CD4-positive, alpha-beta memory T cell (primary cell): ENCODE results near the gene OARD1. TPM values are rescaled to one million over a fixed set of nuclear protein-coding genes. Genes with fewer than 3 reads are reported as not detected.
A peak's percentile ranks its signal among the peaks of the same experiment; 100 is the strongest.

ENCODE experiments used
- CTCF ChIA-PET: fragments of 350-600 bp; sonication (Branson Sonifier 250); formaldehyde crosslinking; loops from one replicate; lab custom pipeline; 2021; ENCODE audit warnings: inconsistent platforms; ENCODE audit not compliant: partially characterized antibody; lab: Charles Lee
- POLR2A ChIA-PET: fragments of 350-600 bp; sonication (Branson Sonifier 250); formaldehyde crosslinking; loops from one replicate; lab custom pipeline; 2021; ENCODE audit not compliant: partially characterized antibody; lab: Charles Lee
- DNase-seq, 5 donors: peaks; one replicate each; pipeline versions ENCODE4 v3.0.0 to v3.0.0-alpha.2; 2020 to 2022; ENCODE audit warnings: mixed read lengths in 1 of 5
- H3K27ac ChIP-seq: one replicate; pipeline ENCODE4 v1.7.0; 2013; ENCODE audit warnings: low read depth, low read length
- H3K27me3 ChIP-seq: 2 replicates; pipeline ENCODE4 v1.7.0; 2013; ENCODE audit warnings: mild to moderate bottlenecking, low read length, moderate library complexity; ENCODE audit not compliant: insufficient read depth
- H3K36me3 ChIP-seq: 2 replicates; pipeline ENCODE4 v1.7.0; 2013; ENCODE audit warnings: mild to moderate bottlenecking, low read length, moderate library complexity; ENCODE audit not compliant: insufficient read depth
- H3K4me1 ChIP-seq: 2 replicates; pipeline ENCODE4 v1.7.0; 2013; ENCODE audit warnings: mild to moderate bottlenecking, low read length, moderate library complexity; ENCODE audit not compliant: insufficient read depth
- H3K4me3 ChIP-seq, 2 donors: one replicate each; pipeline ENCODE4 v1.7.0; 2013; ENCODE audit warnings: low read length in 2 of 2, mild to moderate bottlenecking in 1 of 2
- H3K9me3 ChIP-seq, 2 donors: one replicate each; pipeline ENCODE4 v1.7.0; 2013; ENCODE audit warnings: low read length in 2 of 2, control low read depth in 1 of 2; ENCODE audit not compliant: control insufficient read depth in 1 of 2
- H3K27ac Mint-ChIP-seq, 7 donors: one replicate each; pipeline ENCODE4 v1.8.0; 2020 to 2021; ENCODE audit warnings: mixed read lengths in 7 of 7, mild to moderate bottlenecking in 6 of 7, inconsistent platforms in 3 of 7, moderate library complexity in 3 of 7
- H3K27me3 Mint-ChIP-seq, 2 donors: one replicate each; pipeline ENCODE4 v1.8.0; 2020 to 2021; ENCODE audit warnings: mixed read lengths in 2 of 2
- H3K36me3 Mint-ChIP-seq, 2 donors: one replicate each; pipeline ENCODE4 v1.8.0; 2020 to 2021; ENCODE audit warnings: mixed read lengths in 2 of 2, inconsistent platforms in 1 of 2, mild to moderate bottlenecking in 1 of 2
- H3K4me1 Mint-ChIP-seq, 4 donors: one replicate each; pipeline ENCODE4 v1.8.0; 2020 to 2021; ENCODE audit warnings: mixed read lengths in 4 of 4, mild to moderate bottlenecking in 1 of 4
- H3K4me3 Mint-ChIP-seq, 8 donors: one replicate each; pipeline ENCODE4 v1.8.0; 2020 to 2021; ENCODE audit warnings: mixed read lengths in 8 of 8, mild to moderate bottlenecking in 7 of 8, moderate library complexity in 6 of 8, inconsistent platforms in 3 of 8
- H3K9me3 Mint-ChIP-seq, 8 donors: one replicate each; pipeline ENCODE4 v1.8.0; 2020 to 2021; ENCODE audit warnings: mixed read lengths in 8 of 8, mild to moderate bottlenecking in 5 of 8, inconsistent platforms in 3 of 8, moderate library complexity in 1 of 8
- intact Hi-C: fragments of 100-400 bp; cut with micrococcal nuclease; formaldehyde crosslinking; loops from one replicate; pipeline ENCODE4 v1.15.1; 2023
- polyA plus RNA-seq, 2 donors: library from polyadenylated mRNA; unstranded; fragments of 300-500 nt; fragmentation: Illumina TruSeq; gene quantifications; one replicate each; pipeline ENCODE4 v1.2.3, GENCODE V29; 2021
- total RNA-seq, 2 experiments: library from RNA; stranded (reverse); gene quantifications; one replicate each; pipeline ENCODE4 v1.2.3, GENCODE V29; 2021

Gene OARD1
- total and polyA plus RNA-seq, 4 experiments from 2014 or later: 41.0 to 56.7 (median 54.0) TPM

GRCh38 chr6:41032830-41033229 is 39.3 kb downstream of the OARD1 start:
- Histone ChIP-seq H3K36me3 (no peaks in the 10 kb centered on the region), H3K4me1 (peaks cover 15% of the 10 kb centered on the region), H3K4me3 (no peak overlapping the region), H3K9me3 (no peaks in the 10 kb centered on the region), H3K27ac (no peak overlapping the region), H3K27me3 (no peaks in the 10 kb centered on the region)
- ChIA-PET CTCF (no interaction called here), POLR2A (no interaction called here)
- H3K9me3 Mint-ChIP-seq: no peaks in the 10 kb centered on the region
- H3K27me3 Mint-ChIP-seq: no peaks in the 10 kb centered on the region
- H3K36me3 Mint-ChIP-seq: peaks cover 0 to 2% of the 10 kb centered on the region in 2 donors
- peaks cover 10 to 13% (median 11%) of the 10 kb centered on the region in 4 donors for H3K4me1 Mint-ChIP-seq
- peak overlapping the region in 1 of 7 donors; percentile 37 for H3K27ac Mint-ChIP-seq
- DNase-seq: no peak
- no peak overlapping the region for H3K4me3 Mint-ChIP-seq
- intact Hi-C loops: no loop called here

GRCh38 chr6:41028561-41029412 is 43.4 kb downstream of the OARD1 start:
- ChIA-PET POLR2A (interaction anchor here (0.7 to 2.2 kb wide), 8 partner anchors 8 to 83 kb away, joined by 3 to 24 read pairs (median 5); partner anchors contain the start of genes NFYA, OARD1 and TSPO2), CTCF (interaction anchor here (0.6 to 6.5 kb wide), 26 partner anchors 8 to 292 kb away, joined by 3 to 88 read pairs (median 8); partner anchors contain the start of genes NFYA, OARD1, TSPO2 and UNC5CL)
- Histone ChIP-seq H3K9me3 (no peaks in the 10 kb centered on the region), H3K36me3 (no peaks in the 10 kb centered on the region), H3K27me3 (no peaks in the 10 kb centered on the region), H3K4me3 (peak overlapping the region; percentile 63 to 82), H3K27ac (peak overlapping the region; percentile 45), H3K4me1 (peaks cover 25% of the 10 kb centered on the region)
- no peaks in the 10 kb centered on the region for H3K27me3 Mint-ChIP-seq
- no peaks in the 10 kb centered on the region for H3K9me3 Mint-ChIP-seq
- H3K4me1 Mint-ChIP-seq: peaks cover 19 to 22% (median 20%) of the 10 kb centered on the region in 4 donors
- peak overlapping the region; percentile 70 to 91 (median 84) for H3K4me3 Mint-ChIP-seq
- DNase-seq: peak in 1 of 5 donors; percentile 9
- intact Hi-C loops: loop anchor here (1.0 to 2.0 kb wide), 3 partner anchors 22 to 1682 kb away; partner anchors contain the start of genes NFYA and OARD1
- peaks cover 0 to 2% of the 10 kb centered on the region in 2 donors for H3K36me3 Mint-ChIP-seq
- H3K27ac Mint-ChIP-seq: peak overlapping the region; percentile 35 to 90 (median 68)

- Histone ChIP-seq H3K27me3 (no peaks in the 10 kb centered on the region), H3K9me3 (no peaks in the 10 kb centered on the region), H3K4me1 (peaks cover 25% of the 10 kb centered on the region), H3K27ac (peak overlapping the region; percentile 45), H3K4me3 (peak overlapping the region; percentile 63 to 82), H3K36me3 (no peaks in the 10 kb centered on the region)
- CTCF ChIA-PET: interaction anchor here (0.6 to 6.5 kb wide), 28 partner anchors 9 to 293 kb away, joined by 3 to 88 read pairs (median 6); partner anchors contain the start of genes NFYA, OARD1, TSPO2 and UNC5CL
- POLR2A ChIA-PET: interaction anchor here (0.7 to 2.2 kb wide), 10 partner anchors 9 to 84 kb away, joined by 3 to 24 read pairs (median 5); partner anchors contain the start of genes NFYA, OARD1 and TSPO2
- Mint-ChIP-seq H3K4me1 (peaks cover 19 to 22% (median 20%) of the 10 kb centered on the region in 4 donors), H3K27ac (peak overlapping the region; percentile 68 to 96 (median 89)), H3K27me3 (no peaks in the 10 kb centered on the region), H3K9me3 (no peaks in the 10 kb centered on the region), H3K4me3 (peak overlapping the region; percentile 78 to 91 (median 86)), H3K36me3 (no peaks in the 10 kb centered on the region)
- intact Hi-C loops: loop anchor here (1.0 to 2.0 kb wide), 3 partner anchors 22 to 1681 kb away; partner anchors contain the start of genes NFYA and OARD1
- peak; percentile 56 to 79 (median 70) for DNase-seq
Measured at GRCh38 chr6:41027799-41028560, 44.2 kb downstream of the OARD1 start.

- no peaks in the 10 kb centered on the region for H3K27me3 Mint-ChIP-seq
- H3K4me1 Mint-ChIP-seq: peaks cover 19 to 22% (median 20%) of the 10 kb centered on the region in 4 donors
- peak overlapping the region; percentile 78 to 91 (median 86) for H3K4me3 Mint-ChIP-seq
- Histone ChIP-seq H3K4me3 (peak overlapping the region in 1 of 2 donors; percentile 63), H3K9me3 (no peaks in the 10 kb centered on the region), H3K27me3 (no peaks in the 10 kb centered on the region), H3K27ac (peak overlapping the region; percentile 45), H3K4me1 (peaks cover 25% of the 10 kb centered on the region), H3K36me3 (no peaks in the 10 kb centered on the region)
- H3K36me3 Mint-ChIP-seq: no peaks in the 10 kb centered on the region
- ChIA-PET CTCF (interaction anchor here (0.9 to 6.5 kb wide), 17 partner anchors 9 to 293 kb away, joined by 3 to 88 read pairs (median 9); partner anchors contain the start of genes NFYA, OARD1, TSPO2 and UNC5CL), POLR2A (interaction anchor here (1.1 to 2.2 kb wide), 4 partner anchors 8 to 25 kb away, joined by 4 to 10 read pairs (median 5); no protein-coding TSS in a partner anchor)
- H3K9me3 Mint-ChIP-seq: no peaks in the 10 kb centered on the region
- H3K27ac Mint-ChIP-seq: peak overlapping the region; percentile 68 to 96 (median 89)
- DNase-seq: no peak
- intact Hi-C loops: no loop called here
Measured at GRCh38 chr6:41027241-41027640, 44.9 kb downstream of the OARD1 start.

- H3K9me3 ChIP-seq: no peaks in the 10 kb centered on the region
- H3K4me3 ChIP-seq: no peak overlapping the region
- CTCF ChIA-PET: interaction anchor here (1.7 to 6.5 kb wide), 8 partner anchors 11 to 50 kb away, joined by 3 to 88 read pairs (median 32); partner anchors contain the start of genes TSPO2 and UNC5CL
- H3K4me1 ChIP-seq: peaks cover 25% of the 10 kb centered on the region
- Mint-ChIP-seq H3K4me1 (peaks cover 18 to 22% (median 19%) of the 10 kb centered on the region in 4 donors), H3K36me3 (no peaks in the 10 kb centered on the region), H3K9me3 (no peaks in the 10 kb centered on the region), H3K4me3 (peak overlapping the region in 3 of 8 donors; percentile 33 to 47 (median 34)), H3K27me3 (no peaks in the 10 kb centered on the region), H3K27ac (peak overlapping the region in 5 of 7 donors; percentile 18 to 70 (median 27))
- no peaks in the 10 kb centered on the region for H3K27me3 ChIP-seq
- no peak overlapping the region for H3K27ac ChIP-seq
- intact Hi-C loops: no loop called here
- no peak for DNase-seq
- POLR2A ChIA-PET: no interaction called here
- no peaks in the 10 kb centered on the region for H3K36me3 ChIP-seq
Measured at GRCh38 chr6:41025966-41026530, 46.1 kb downstream of the OARD1 start.

GRCh38 chr6:41023114-41023513 is 49.0 kb downstream of the OARD1 start:
- no peaks in the 10 kb centered on the region for H3K27me3 Mint-ChIP-seq
- Histone ChIP-seq H3K9me3 (no peaks in the 10 kb centered on the region), H3K36me3 (no peaks in the 10 kb centered on the region), H3K27me3 (no peaks in the 10 kb centered on the region), H3K4me3 (no peak overlapping the region), H3K27ac (no peak overlapping the region), H3K4me1 (peaks cover 13% of the 10 kb centered on the region)
- intact Hi-C loops: no loop called here
- ChIA-PET CTCF (interaction anchor here (1.1 to 1.8 kb wide), 3 partner anchors 13 to 17 kb away, joined by 3 to 6 read pairs (median 5); partner anchors contain the start of gene UNC5CL), POLR2A (no interaction called here)
- peaks cover 0 to 3% of the 10 kb centered on the region in 2 donors for H3K36me3 Mint-ChIP-seq
- no peak for DNase-seq
- no peak overlapping the region for H3K27ac Mint-ChIP-seq
- peaks cover 0 to 5% (median 0%) of the 10 kb centered on the region in 8 donors for H3K9me3 Mint-ChIP-seq
- peaks cover 9 to 11% (median 10%) of the 10 kb centered on the region in 4 donors for H3K4me1 Mint-ChIP-seq
- H3K4me3 Mint-ChIP-seq: no peak overlapping the region
